ENCODE measurements around the gene LRP1-AS. TPM values are rescaled to one million over a fixed set of nuclear protein-coding genes. Genes with fewer than 3 reads are reported as not detected.

Gene LRP1-AS
- polyA plus RNA-seq (2013, experiment 1 of 2; ENCODE audit: insufficient read length), result not detected
- polyA plus RNA-seq (2013, experiment 2 of 2; ENCODE audit: insufficient read length), result not detected

- peak; percentile 56 for DNase-seq
Observed at GRCh38 chr12:57146961-57147944, at the start of gene LRP1-AS. Gene LRP1-AS (minus strand): TSS chr12:57147619.

- DNase-seq, result no peak
Observed at GRCh38 chr12:57196956-57197355, 49.5 kb upstream of the LRP1-AS start.

GRCh38 chr12:57196439-57196838, 49.0 kb upstream of the LRP1-AS start:
- DNase-seq, result no peak

- no peak for DNase-seq
Observed at GRCh38 chr12:57195611-57196371, 48.4 kb upstream of the LRP1-AS start.

GRCh38 chr12:57195186-57195585, 47.8 kb upstream of the LRP1-AS start:
- no peak for DNase-seq

GRCh38 chr12:57194253-57194652, 46.8 kb upstream of the LRP1-AS start:
- DNase-seq, result no peak

GRCh38 chr12:57193706-57194245, 46.4 kb upstream of the LRP1-AS start:
- no peak for DNase-seq

- no peak for DNase-seq
Observed at GRCh38 chr12:57192920-57193319, 45.5 kb upstream of the LRP1-AS start.

GRCh38 chr12:57191410-57191809, 44.0 kb upstream of the LRP1-AS start:
- DNase-seq, result no peak

- DNase-seq, result no peak
Observed at GRCh38 chr12:57190821-57191220, 43.4 kb upstream of the LRP1-AS start.

- DNase-seq, result peak; percentile 26
Observed at GRCh38 chr12:57190037-57190436, 42.6 kb upstream of the LRP1-AS start.

- no peak for DNase-seq
Observed at GRCh38 chr12:57188090-57188425, 40.6 kb upstream of the LRP1-AS start.

GRCh38 chr12:57187222-57188089, 40.0 kb upstream of the LRP1-AS start:
- DNase-seq, result no peak

- no peak for DNase-seq
Observed at GRCh38 chr12:57185906-57186508, 38.6 kb upstream of the LRP1-AS start.

- DNase-seq, result no peak
Observed at GRCh38 chr12:57185403-57185802, 38.0 kb upstream of the LRP1-AS start.

- DNase-seq, result no peak
Observed at GRCh38 chr12:57183939-57184725, 36.7 kb upstream of the LRP1-AS start.

- peak; percentile 63 for DNase-seq
Observed at GRCh38 chr12:57182918-57183575, 35.6 kb upstream of the LRP1-AS start.

- DNase-seq, result no peak
Observed at GRCh38 chr12:57181561-57182155, 34.2 kb upstream of the LRP1-AS start.

- DNase-seq, result no peak
Observed at GRCh38 chr12:57181072-57181471, 33.7 kb upstream of the LRP1-AS start.

All from fibroblast of skin of scalp (primary cell).